GM19395 (cell line): ENCODE results near the gene ZP3.
"Not testable (repeated sequence)": the region's sequence is repeated elsewhere in the genome, so short reads cannot be mapped to it uniquely, and the experiment has no call there.

Source experiments
- ATAC-seq: cut with Tn5 transposase; IDR thresholded peaks from one replicate; pipeline ENCODE4 v1.9.1; 2021; ENCODE audit warnings: mild to moderate bottlenecking, moderate library complexity; ENCODE audit not compliant: unreplicated experiment

Gene ZP3

GRCh38 chr7:76403780-76404494 lies 20.8 kb upstream of the ZP3 start:
- ATAC-seq: no peak

- no peak for ATAC-seq
Observed at GRCh38 chr7:76405738-76406137, 19.0 kb upstream of the ZP3 start.

GRCh38 chr7:76407718-76408117 lies 17.0 kb upstream of the ZP3 start:
- ATAC-seq: no peak

- no peak for ATAC-seq
Observed at GRCh38 chr7:76408121-76408560, 16.6 kb upstream of the ZP3 start.

GRCh38 chr7:76409537-76409936 lies 15.2 kb upstream of the ZP3 start, which contains the start of gene SSC4D:
SSC4D (minus strand) TSS chr7:76409697; CDS start chr7:76404439, 5,258 bp downstream.
- no peak for ATAC-seq

- ATAC-seq: no peak
Observed at GRCh38 chr7:76411626-76412025, 13.1 kb upstream of the ZP3 start.

- no peak for ATAC-seq
Observed at GRCh38 chr7:76412249-76412648, 12.5 kb upstream of the ZP3 start.

GRCh38 chr7:76417654-76418310 lies 7.0 kb upstream of the ZP3 start:
- not testable (repeated sequence) for ATAC-seq

- not testable (repeated sequence) for ATAC-seq
Observed at GRCh38 chr7:76421097-76421496, 3.7 kb upstream of the ZP3 start.

GRCh38 chr7:76423666-76424412 lies 911 bp upstream of the ZP3 start:
- ATAC-seq: no peak

- ATAC-seq: no peak
Observed at GRCh38 chr7:76425156-76425555, 406 bp downstream of the ZP3 start.

- ATAC-seq: not testable (repeated sequence)
Observed at GRCh38 chr7:76425558-76425957, 808 bp downstream of the ZP3 start.

- no peak for ATAC-seq
Observed at GRCh38 chr7:76426246-76426645, 1.5 kb downstream of the ZP3 start.

GRCh38 chr7:76427635-76428034 lies 2.9 kb downstream of the ZP3 start:
- no peak for ATAC-seq

- ATAC-seq: no peak
Observed at GRCh38 chr7:76428149-76428823, 3.5 kb downstream of the ZP3 start.

- no peak for ATAC-seq
Observed at GRCh38 chr7:76428868-76429805, 4.4 kb downstream of the ZP3 start.

GRCh38 chr7:76430211-76430610 lies 5.5 kb downstream of the ZP3 start:
- no peak for ATAC-seq

GRCh38 chr7:76430836-76431235 lies 6.1 kb downstream of the ZP3 start:
- ATAC-seq: no peak

- ATAC-seq: not testable (repeated sequence)
Observed at GRCh38 chr7:76437873-76438272, 13.1 kb downstream of the ZP3 start.
